Measurements from ENCODE around the gene CALB2. TPM values are rescaled to one million over a fixed set of nuclear protein-coding genes. Genes with fewer than 3 reads are reported as not detected.

The CALB2 gene
- total and polyA plus RNA-seq, 2 of the 13 experiments (the other 11 are each of a cell fraction or from before 2014, with no cell fraction given): 0.37 to 0.40 TPM

DNA sequence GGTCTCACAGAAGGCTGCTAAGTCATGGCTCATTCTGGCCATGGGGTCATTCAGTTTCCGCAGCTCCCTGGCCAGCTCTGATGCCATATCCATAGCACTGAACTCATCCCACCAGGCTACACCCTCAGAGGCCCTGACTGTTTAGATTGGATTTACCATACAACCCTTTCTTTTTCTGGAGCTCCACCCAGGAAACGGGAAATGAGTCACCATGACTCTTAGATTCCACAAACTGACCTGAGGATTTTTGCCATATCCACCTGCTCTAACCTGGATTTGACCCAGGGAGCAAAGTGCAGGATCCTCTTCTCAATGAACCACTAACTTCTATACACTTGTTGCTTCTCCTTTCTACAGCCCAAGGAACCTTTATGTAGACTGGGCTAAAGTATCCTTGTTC, 20.3 kb upstream of the CALB2 start (continued):
- TF ChIP-seq, protein P1, sequence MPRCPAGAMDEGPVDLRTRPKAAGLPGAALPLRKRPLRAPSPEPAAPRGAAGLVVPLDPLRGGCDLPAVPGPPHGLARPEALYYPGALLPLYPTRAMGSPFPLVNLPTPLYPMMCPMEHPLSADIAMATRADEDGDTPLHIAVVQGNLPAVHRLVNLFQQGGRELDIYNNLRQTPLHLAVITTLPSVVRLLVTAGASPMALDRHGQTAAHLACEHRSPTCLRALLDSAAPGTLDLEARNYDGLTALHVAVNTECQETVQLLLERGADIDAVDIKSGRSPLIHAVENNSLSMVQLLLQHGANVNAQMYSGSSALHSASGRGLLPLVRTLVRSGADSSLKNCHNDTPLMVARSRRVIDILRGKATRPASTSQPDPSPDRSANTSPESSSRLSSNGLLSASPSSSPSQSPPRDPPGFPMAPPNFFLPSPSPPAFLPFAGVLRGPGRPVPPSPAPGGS (CRISPR knock-in tag; IDR thresholded peaks at IDR 0.05): no peak
- no peak for TF ChIP-seq ZKSCAN1 (IDR thresholded peaks at IDR 0.05; ENCODE audit: low read length)
- TF ChIP-seq ZC3H4 (CRISPR knock-in tag; IDR thresholded peaks at IDR 0.05; ENCODE audit: borderline replicate concordance): no peak
- TF ChIP-seq GABPA (IDR thresholded peaks at IDR 0.05; ENCODE audit: low read depth, low read length): no peak
- TF ChIP-seq GABPA (CRISPR knock-in tag; IDR thresholded peaks at IDR 0.05; ENCODE audit: low read depth): peak; percentile 73
- TF ChIP-seq NR2F6 (IDR thresholded peaks at IDR 0.05): peak; percentile 40; the same call in 1 of the 2 replicates
- peak; percentile 48; the same call in 1 of the 2 replicates for TF ChIP-seq NR2F6 (CRISPR knock-in tag; IDR thresholded peaks at IDR 0.05)
- TF ChIP-seq, protein P2, sequence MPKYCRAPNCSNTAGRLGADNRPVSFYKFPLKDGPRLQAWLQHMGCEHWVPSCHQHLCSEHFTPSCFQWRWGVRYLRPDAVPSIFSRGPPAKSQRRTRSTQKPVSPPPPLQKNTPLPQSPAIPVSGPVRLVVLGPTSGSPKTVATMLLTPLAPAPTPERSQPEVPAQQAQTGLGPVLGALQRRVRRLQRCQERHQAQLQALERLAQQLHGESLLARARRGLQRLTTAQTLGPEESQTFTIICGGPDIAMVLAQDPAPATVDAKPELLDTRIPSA (CRISPR knock-in tag; IDR thresholded peaks at IDR 0.05; ENCODE audit: borderline replicate concordance): no peak
- TF ChIP-seq ZNF432 (CRISPR knock-in tag; IDR thresholded peaks at IDR 0.05; ENCODE audit: borderline replicate concordance): no peak
- TF ChIP-seq ZNF558 (CRISPR knock-in tag; IDR thresholded peaks at IDR 0.05; ENCODE audit: borderline replicate concordance): no peak
- peak in 1 of 2 experiments; percentile 58; a peak in 2 of 4 replicates for TF ChIP-seq EP300 (IDR thresholded peaks at IDR 0.05; ENCODE audit: low read depth in 2 of 2, low read length in 2 of 2)
- peak; percentile 47; the same call in 1 of the 2 replicates for TF ChIP-seq EP300 (CRISPR knock-in tag; IDR thresholded peaks at IDR 0.05; ENCODE audit: borderline replicate concordance)
- TF ChIP-seq ZSCAN22 (CRISPR knock-in tag; IDR thresholded peaks at IDR 0.05): no peak
- no peak for TF ChIP-seq KDM3A (CRISPR knock-in tag; IDR thresholded peaks at IDR 0.05; ENCODE audit: low read depth)
- TF ChIP-seq CBX2 (IDR thresholded peaks at IDR 0.05; ENCODE audit: low read depth, low read length): no peak
- TF ChIP-seq CBX2 (CRISPR knock-in tag; IDR thresholded peaks at IDR 0.05; ENCODE audit: low read depth): no peak
- TF ChIP-seq HOXD1 (CRISPR knock-in tag; IDR thresholded peaks at IDR 0.05): no peak
- TF ChIP-seq ZEB1 (IDR thresholded peaks at IDR 0.05; ENCODE audit: insufficient replicate concordance, low read depth): peak; percentile 38
- TF ChIP-seq, protein P3, sequence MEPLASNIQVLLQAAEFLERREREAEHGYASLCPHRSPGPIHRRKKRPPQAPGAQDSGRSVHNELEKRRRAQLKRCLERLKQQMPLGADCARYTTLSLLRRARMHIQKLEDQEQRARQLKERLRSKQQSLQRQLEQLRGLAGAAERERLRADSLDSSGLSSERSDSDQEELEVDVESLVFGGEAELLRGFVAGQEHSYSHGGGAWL (CRISPR knock-in tag; IDR thresholded peaks at IDR 0.05): no peak
- TF ChIP-seq, protein P4, sequence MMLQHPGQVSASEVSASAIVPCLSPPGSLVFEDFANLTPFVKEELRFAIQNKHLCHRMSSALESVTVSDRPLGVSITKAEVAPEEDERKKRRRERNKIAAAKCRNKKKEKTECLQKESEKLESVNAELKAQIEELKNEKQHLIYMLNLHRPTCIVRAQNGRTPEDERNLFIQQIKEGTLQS (CRISPR knock-in tag; IDR thresholded peaks at IDR 0.05): peak; percentile 31; the same call in 1 of the 2 replicates
- no peak for TF ChIP-seq ZNF256 (CRISPR knock-in tag; conservative IDR thresholded peaks at IDR 0.05)
- TF ChIP-seq, protein P5, sequence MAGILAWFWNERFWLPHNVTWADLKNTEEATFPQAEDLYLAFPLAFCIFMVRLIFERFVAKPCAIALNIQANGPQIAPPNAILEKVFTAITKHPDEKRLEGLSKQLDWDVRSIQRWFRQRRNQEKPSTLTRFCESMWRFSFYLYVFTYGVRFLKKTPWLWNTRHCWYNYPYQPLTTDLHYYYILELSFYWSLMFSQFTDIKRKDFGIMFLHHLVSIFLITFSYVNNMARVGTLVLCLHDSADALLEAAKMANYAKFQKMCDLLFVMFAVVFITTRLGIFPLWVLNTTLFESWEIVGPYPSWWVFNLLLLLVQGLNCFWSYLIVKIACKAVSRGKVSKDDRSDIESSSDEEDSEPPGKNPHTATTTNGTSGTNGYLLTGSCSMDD (CRISPR knock-in tag; IDR thresholded peaks at IDR 0.05): no peak
- no peak for TF ChIP-seq TGIF2 (CRISPR knock-in tag; IDR thresholded peaks at IDR 0.05)
- TF ChIP-seq ZNF367 (CRISPR knock-in tag; IDR thresholded peaks at IDR 0.05; ENCODE audit: borderline replicate concordance): no peak
- TF ChIP-seq HNRNPH1 (optimal IDR thresholded peaks at IDR 0.05; ENCODE audit: low read depth, low read length): no peak
- TF ChIP-seq ETV5 (CRISPR knock-in tag; IDR thresholded peaks at IDR 0.05; ENCODE audit: borderline replicate concordance): peak; percentile 83; the same call in 1 of the 2 replicates
- no peak for TF ChIP-seq HDAC6 (IDR thresholded peaks at IDR 0.05; ENCODE audit: low read depth, low read length)
- TF ChIP-seq RXRB (CRISPR knock-in tag; IDR thresholded peaks at IDR 0.05; ENCODE audit: borderline replicate concordance): no peak
- TF ChIP-seq FOSL2 (CRISPR knock-in tag; IDR thresholded peaks at IDR 0.05): peak; percentile 91
- peak; percentile 79 for TF ChIP-seq RARA (CRISPR knock-in tag; IDR thresholded peaks at IDR 0.05)
- TF ChIP-seq ZNF850 (CRISPR knock-in tag; conservative IDR thresholded peaks at IDR 0.05): no peak
- no peak for TF ChIP-seq CREB1 (IDR thresholded peaks at IDR 0.05)
- TF ChIP-seq CREB1 (CRISPR knock-in tag; IDR thresholded peaks at IDR 0.05): peak; percentile 36; the same call in 1 of the 2 replicates
